H1 (cell line): ENCODE data around the gene CAPZA3.

ENCODE experiments used
- CTCF ChIP-seq, 3 experiments: IDR thresholded peaks; 1 replicate in 2 of 3; 2 replicates in 1 of 3; pipeline versions ENCODE4 v1.5.1 to v1.6.1; 2011; ENCODE audit warnings: low read length in 3 of 3, mild to moderate bottlenecking in 3 of 3, inconsistent platforms in 2 of 3, low read depth in 1 of 3, moderate library complexity in 1 of 3; ENCODE audit not compliant: insufficient read depth in 1 of 3; ENCODE audit errors: control extremely low read depth in 1 of 3
- EZH2 ChIP-seq: fragments of 200-600 bp; sonication (generic); IDR thresholded peaks from 2 replicates; pipeline ENCODE4 v1.7.1; 2012; ENCODE audit warnings: low read depth, mild to moderate bottlenecking, moderate library complexity, low read length, inconsistent platforms; ENCODE audit not compliant: severe bottlenecking
- JUND ChIP-seq: IDR thresholded peaks from 2 replicates; pipeline ENCODE4 v1.6.1; 2011; ENCODE audit warnings: mild to moderate bottlenecking, improper control_type of control experiment, low read length
- ZNF274 ChIP-seq: IDR thresholded peaks from 2 replicates; pipeline ENCODE4 v1.7.0; 2012; ENCODE audit warnings: low read length, borderline replicate concordance; ENCODE audit errors: extremely low read depth

GRCh38 chr12:18721452-18721851, 16.5 kb upstream of the CAPZA3 start:
- TF ChIP-seq ZNF274 (no peak), JUND (no peak), CTCF (IDR thresholded peaks at IDR 0.05; ENCODE audit: control extremely low read depth in 1 of 3, insufficient read depth in 1 of 3, low read depth in 1 of 3, low read length in 3 of 3) (no peak), EZH2 (no peak)
